Spinal cord (tissue), 10 donors: Measurements from ENCODE around the gene FMN1. TPM values are rescaled to one million over a fixed set of nuclear protein-coding genes. Genes with fewer than 3 reads are reported as not detected.

Source experiments
- DNase-seq, 6 donors: peaks; one replicate each; pipeline versions ENCODE4 v3.0.0 to v3.0.0-alpha.2; 2013 to 2015; ENCODE audit warnings: low spot score in 6 of 6, low read depth in 4 of 6
- H3K27ac ChIP-seq: one replicate; pipeline ENCODE4 v1.5.1; 2013; ENCODE audit warnings: low read depth, low read length, control low read depth
- H3K27me3 ChIP-seq: one replicate; pipeline ENCODE4 v1.6.1; 2013; ENCODE audit warnings: low read length; ENCODE audit not compliant: control insufficient read depth, insufficient read depth
- H3K36me3 ChIP-seq: one replicate; pipeline ENCODE4 v1.6.1; 2013; ENCODE audit warnings: low read length; ENCODE audit not compliant: control insufficient read depth, insufficient read depth
- H3K4me1 ChIP-seq: one replicate; pipeline ENCODE4 v1.6.1; 2013; ENCODE audit warnings: low read length; ENCODE audit not compliant: control insufficient read depth, insufficient read depth
- H3K4me3 ChIP-seq: one replicate; pipeline ENCODE4 v1.5.1; 2013; ENCODE audit warnings: low read depth, low read length, control low read depth
- H3K9me3 ChIP-seq: one replicate; pipeline ENCODE4 v1.6.1; 2013; ENCODE audit warnings: low read length; ENCODE audit not compliant: control insufficient read depth, insufficient read depth
- WGBS: methylation state at CpG from one replicate; pipeline ENCODE4 v1.1.5; 2013; ENCODE audit warnings: missing lambda C conversion rate; ENCODE audit not compliant: insufficient coverage; 5-methylcytosine and 5-hydroxymethylcytosine counted together
- polyA plus RNA-seq, 2 donors: library from polyadenylated mRNA; unstranded; fragments of 120-200 nt; gene quantifications; one replicate each; pipeline ENCODE4 v1.2.1, GENCODE V29; 2013; ENCODE audit not compliant: insufficient read length in 2 of 2
- total RNA-seq, 2 donors: library from RNA; depleted of rRNA in 1 of 2; stranded (reverse); fragments of 120-200 nt in 1 of 2; fragments of >200 nt in 1 of 2; gene quantifications; one replicate each; pipeline versions ENCODE4 v1.2.3 to v1.2.4, GENCODE V29; 2013 to 2014
- donor health status: healthy.

Gene FMN1
- total and polyA plus RNA-seq, 4 donors = 1.00 to 5.7 (median 2.8) TPM

DNA sequence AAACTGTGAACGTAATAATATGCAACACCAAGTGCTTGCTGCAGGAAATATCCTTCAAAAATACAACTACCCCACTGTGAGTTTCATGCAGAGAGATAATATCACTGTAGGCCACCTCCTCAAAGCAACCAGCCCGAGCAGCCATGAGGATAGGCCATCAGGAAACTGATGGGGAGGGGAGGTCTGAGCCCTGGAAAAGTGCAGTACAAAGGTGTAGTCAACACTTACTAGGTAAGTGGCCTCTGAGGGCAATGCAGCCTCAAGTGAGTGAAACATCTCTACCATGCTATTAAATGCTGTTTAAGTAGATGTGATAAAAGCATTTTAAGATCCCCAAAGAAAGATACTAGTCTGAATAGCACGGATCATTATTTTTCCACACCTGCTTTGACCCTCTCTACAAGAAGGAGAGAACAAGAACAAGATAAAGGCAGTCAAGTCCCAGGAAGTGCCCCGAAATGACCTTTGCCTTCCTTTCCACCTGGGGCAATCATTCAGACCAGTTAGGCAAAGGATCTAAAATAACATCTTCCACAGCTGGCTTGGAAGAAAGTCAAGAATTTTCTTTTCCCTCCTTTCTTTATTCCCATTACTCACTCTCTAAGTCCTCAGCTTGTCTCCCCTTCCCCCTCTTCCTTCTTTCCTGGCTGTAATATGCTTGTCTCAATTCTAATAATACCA lies 62.8 kb downstream of the FMN1 start:
- Histone ChIP-seq H3K9me3 (no peaks in the 10 kb centered on the region), H3K4me3 (no peak overlapping the region), H3K27ac (no peak overlapping the region), H3K36me3 (no peaks in the 10 kb centered on the region), H3K4me1 (peaks cover under 1% of the 10 kb centered on the region), H3K27me3 (no peaks in the 10 kb centered on the region)
- DNase-seq = peak in 2 of 6 donors; percentile 26 to 43
- WGBS = 89% methylated on average over 2 of the region's 4 CpGs

DNA sequence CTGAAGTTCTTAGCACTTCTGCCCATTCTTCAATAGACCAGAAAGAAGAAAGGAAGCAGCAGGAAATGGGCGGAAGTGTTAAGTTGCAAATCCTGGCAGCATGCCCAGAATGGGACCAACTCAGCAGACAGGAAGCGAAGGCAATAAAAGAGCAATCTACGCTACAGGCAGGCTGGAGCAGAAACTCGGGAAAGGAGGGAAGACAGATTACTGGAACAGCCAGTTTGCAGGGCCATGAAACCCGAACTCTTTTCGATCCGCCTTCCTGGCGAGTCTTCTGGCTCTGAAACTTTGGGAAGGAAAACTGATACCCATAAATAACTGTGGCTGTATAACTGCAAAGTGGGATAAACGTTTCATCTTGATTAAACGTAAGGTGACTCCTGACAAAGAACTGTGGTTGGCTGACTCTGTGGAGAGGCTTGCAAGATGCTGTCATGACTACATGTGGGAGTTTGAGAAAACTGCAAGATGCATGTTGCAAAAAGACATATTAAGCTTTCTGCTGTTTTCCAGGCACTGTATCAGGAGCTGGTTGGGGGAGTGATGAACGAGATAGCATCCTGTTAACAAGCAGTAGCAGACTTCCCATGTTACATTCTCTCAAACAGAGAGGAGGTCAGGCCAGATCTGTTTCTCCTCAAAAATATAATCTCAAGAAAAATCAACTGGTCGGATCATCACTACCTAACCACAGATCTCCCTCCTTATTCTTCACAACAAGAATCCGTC lies 67.8 kb downstream of the FMN1 start:
- DNase-seq = peak; percentile 43 to 95 (median 64)
- Histone ChIP-seq H3K9me3 (no peaks in the 10 kb centered on the region), H3K36me3 (no peaks in the 10 kb centered on the region), H3K27me3 (no peaks in the 10 kb centered on the region), H3K27ac (peak overlapping the region; percentile 10), H3K4me1 (peaks cover 7% of the 10 kb centered on the region), H3K4me3 (no peak overlapping the region)
- WGBS = 27% methylated on average over 9 of the region's 13 CpGs

DNA sequence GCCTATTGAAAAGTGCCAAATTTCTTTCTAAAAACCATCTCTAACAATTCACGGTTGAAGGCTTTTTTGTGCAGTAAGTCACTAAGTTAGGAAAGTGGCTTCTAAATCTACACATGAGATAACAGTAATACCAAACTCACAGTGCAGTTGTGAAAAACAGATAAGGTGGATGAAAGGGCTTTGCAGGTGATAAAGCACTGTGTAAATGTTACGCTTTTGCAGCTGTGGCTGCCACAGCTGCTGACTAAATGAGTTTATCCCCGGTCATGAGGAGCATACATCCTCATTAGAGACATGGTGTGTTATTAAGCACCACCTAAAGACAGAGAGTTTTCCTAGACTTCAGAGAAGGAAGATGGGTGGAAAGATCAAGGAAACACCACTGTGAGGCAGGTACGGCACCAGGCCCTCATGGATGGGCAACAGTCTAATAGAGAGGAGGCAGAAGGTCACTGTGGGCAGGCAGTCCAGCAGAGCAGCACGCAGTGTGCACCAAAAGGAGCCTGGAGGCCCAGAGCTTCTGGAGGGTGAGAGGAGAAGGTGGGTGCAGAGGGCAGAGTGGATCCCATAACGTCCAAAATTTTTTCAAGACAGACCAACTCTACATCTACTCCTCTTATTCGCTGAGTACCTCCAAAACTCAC lies 68.5 kb downstream of the FMN1 start:
- Histone ChIP-seq H3K27me3 (no peaks in the 10 kb centered on the region), H3K4me1 (peaks cover 7% of the 10 kb centered on the region), H3K9me3 (no peaks in the 10 kb centered on the region), H3K27ac (peak overlapping the region; percentile 10), H3K4me3 (no peak overlapping the region), H3K36me3 (no peaks in the 10 kb centered on the region)
- peak in 1 of 6 donors; percentile 33 for DNase-seq
- WGBS = 100% methylated on average over 2 of the region's 7 CpGs

DNA sequence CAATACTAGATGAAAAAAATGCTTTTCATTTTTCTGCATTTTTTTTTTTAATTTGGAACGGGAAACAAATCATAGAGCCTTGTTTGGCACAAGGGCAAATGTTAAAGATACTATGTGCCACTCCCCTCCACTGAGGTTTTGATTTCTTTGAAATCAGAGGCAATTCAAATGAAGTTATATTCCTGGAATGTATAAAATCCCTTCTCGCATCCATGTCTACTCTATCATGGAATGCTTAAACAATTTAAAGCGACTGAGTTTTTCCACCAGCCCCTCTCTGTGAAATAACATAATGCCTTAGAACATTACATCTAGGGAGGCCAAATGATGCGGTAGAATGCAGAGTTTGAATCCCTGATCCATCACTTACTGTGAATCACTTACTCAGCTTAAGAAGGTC lies 69.7 kb downstream of the FMN1 start:
- Histone ChIP-seq H3K36me3 (no peaks in the 10 kb centered on the region), H3K9me3 (no peaks in the 10 kb centered on the region), H3K4me3 (no peak overlapping the region), H3K4me1 (peaks cover 7% of the 10 kb centered on the region), H3K27ac (no peak overlapping the region), H3K27me3 (no peaks in the 10 kb centered on the region)
- no CpG with 5 or more reads among the region's 4 CpGs for WGBS
- no peak for DNase-seq

DNA sequence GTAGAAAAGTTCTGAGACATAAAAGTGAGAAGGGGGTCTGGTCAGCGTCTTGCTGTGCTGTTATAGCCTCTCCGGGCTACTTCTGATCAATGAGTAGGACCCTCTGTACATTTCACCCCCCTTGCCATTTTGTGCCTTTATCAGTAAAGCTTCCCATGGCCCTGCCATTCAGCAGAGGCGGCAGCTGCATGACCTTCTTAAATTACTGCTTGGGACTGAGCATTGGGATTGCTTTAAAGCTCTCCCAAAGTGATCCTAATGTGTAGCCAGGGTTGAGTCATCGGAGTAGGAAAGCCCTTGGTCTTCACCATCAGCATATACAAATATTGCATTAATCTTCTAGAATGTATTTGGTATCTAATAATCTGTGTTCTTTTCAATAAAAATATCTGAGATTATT lies 70.2 kb downstream of the FMN1 start:
- Histone ChIP-seq H3K27ac (no peak overlapping the region), H3K4me1 (peaks cover 7% of the 10 kb centered on the region), H3K27me3 (no peaks in the 10 kb centered on the region), H3K4me3 (no peak overlapping the region), H3K9me3 (no peaks in the 10 kb centered on the region), H3K36me3 (no peaks in the 10 kb centered on the region)
- no peak for DNase-seq
- WGBS = no CpG with 5 or more reads among the region's 4 CpGs

DNA sequence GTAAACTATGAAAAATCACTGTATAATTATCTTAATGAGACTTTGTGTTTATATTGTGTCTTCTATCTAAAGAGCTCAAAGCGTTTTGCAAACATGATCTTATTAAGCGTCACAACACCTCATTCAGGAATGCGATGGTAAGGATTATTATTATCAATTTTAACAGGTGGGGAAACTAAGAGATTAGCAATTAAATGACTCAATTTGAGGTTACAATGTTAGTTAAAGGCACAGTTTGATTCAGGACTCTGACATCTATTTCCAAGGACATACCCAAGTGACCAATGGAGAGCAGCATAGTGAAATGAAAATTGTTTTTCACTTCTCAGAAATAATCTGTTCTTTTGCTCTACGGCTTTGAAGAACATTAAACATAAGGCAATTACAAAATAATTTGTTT lies 74.6 kb downstream of the FMN1 start:
- no CpG with 5 or more reads among the region's 4 CpGs for WGBS
- no peak for DNase-seq
- no peak overlapping the region for H3K4me3 ChIP-seq

DNA sequence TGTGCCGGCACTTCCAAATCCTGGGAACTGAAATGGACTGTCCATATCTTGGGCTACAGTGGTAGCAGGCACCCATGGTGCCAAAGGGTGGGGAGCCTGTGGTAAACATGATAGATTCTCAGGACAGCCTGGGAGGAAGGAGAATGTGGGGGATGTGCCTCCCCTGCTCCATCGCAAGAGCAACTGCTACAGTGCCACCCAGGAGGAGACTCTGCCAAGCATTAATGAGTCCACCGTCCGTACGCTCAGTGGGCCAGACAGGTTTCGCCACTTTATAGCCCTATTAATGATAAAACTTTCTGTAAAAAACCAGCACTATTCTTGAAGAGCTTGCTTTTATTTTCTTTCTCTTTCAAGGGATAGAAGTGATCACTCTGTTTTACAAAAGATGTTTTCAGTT lies 75.2 kb downstream of the FMN1 start:
- no peaks in the 10 kb centered on the region for H3K9me3 ChIP-seq
- no peak overlapping the region for H3K4me3 ChIP-seq
- H3K36me3 ChIP-seq = no peaks in the 10 kb centered on the region
- WGBS = 62% methylated on average over 6 of the region's 6 CpGs
- DNase-seq = no peak
- no peaks in the 10 kb centered on the region for H3K4me1 ChIP-seq
- H3K27ac ChIP-seq = no peak overlapping the region
- no peaks in the 10 kb centered on the region for H3K27me3 ChIP-seq

More for the DNA sequence above, 74.6 kb downstream of the FMN1 start:
- Histone ChIP-seq H3K27ac (no peak overlapping the region), H3K9me3 (no peaks in the 10 kb centered on the region), H3K36me3 (no peaks in the 10 kb centered on the region), H3K4me1 (no peaks in the 10 kb centered on the region), H3K27me3 (no peaks in the 10 kb centered on the region)

DNA sequence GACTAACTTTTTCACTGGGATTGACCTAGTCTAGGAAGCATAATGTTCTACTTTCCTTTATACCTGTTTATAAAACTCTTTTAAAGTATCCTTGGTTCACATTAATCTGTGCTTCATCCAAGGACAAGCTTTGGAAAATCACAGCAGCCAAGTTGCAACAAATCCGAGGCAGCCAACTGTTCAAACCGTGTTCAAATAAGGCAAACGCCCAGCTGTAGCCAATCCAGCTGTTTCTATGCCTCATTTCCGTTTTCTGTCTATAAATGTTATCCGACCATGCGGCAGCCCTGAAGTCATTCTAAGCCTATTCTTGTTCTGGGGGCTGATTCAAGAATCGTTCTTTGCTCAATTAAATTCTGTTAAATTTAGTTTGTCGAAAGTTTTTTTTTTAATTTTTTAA lies 78.3 kb downstream of the FMN1 start:
- peak in 2 of 6 donors; percentile 19 to 76 for DNase-seq
- 71% methylated on average over 6 of the region's 8 CpGs for WGBS
- no peak overlapping the region for H3K4me3 ChIP-seq

DNA sequence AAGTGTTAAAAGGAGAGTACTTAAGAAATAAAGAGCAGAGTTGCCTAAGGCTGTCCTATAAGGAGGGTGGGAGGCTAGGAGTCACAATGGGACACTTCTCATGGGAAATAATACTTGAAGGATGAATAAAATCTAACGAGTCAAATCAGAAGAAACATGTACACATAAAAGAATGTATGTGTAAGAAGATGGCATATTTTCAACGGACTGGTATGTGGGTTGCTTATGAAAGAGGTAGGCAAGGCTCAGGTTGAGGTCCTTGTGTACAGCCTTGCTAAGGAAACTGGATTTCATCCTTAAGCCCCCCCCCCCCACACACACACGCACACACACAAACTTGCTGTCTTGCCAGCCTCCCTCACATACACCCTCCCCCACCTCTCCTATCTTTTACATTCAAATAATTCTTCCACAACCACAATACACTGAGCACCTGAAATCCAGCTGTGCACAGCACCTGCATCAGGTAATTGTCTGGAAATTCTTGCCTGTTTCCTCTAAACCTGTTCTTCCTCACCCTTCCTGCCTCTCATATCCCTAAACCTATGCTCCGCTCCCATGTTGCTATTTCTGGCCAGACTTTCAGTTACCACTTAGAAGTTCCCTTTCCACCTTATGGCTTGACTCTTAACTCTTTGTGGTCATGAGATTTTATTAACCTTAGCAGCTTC lies 79.2 kb downstream of the FMN1 start:
- 80% methylated on average over 2 of the region's 4 CpGs for WGBS
- Histone ChIP-seq H3K4me3 (no peak overlapping the region), H3K36me3 (no peaks in the 10 kb centered on the region), H3K4me1 (no peaks in the 10 kb centered on the region), H3K9me3 (no peaks in the 10 kb centered on the region), H3K27me3 (no peaks in the 10 kb centered on the region), H3K27ac (no peak overlapping the region)
- peak in 1 of 6 donors; percentile 39 for DNase-seq

More for the DNA sequence above, 78.3 kb downstream of the FMN1 start:
- Histone ChIP-seq H3K27ac (no peak overlapping the region), H3K27me3 (no peaks in the 10 kb centered on the region), H3K36me3 (no peaks in the 10 kb centered on the region), H3K4me1 (no peaks in the 10 kb centered on the region), H3K9me3 (no peaks in the 10 kb centered on the region)
